GM12864 (cell line): ENCODE results near the gene CHCHD6.

ENCODE experiments used
- DNase-seq: peaks from one replicate; pipeline ENCODE4 v3.0.0-alpha.2; 2011; ENCODE audit warnings: low read depth
- H3K4me3 ChIP-seq: 2 replicates; pipeline ENCODE4 v1.5.1; 2011; ENCODE audit warnings: mild to moderate bottlenecking, low read depth, low read length, control low read depth
- CTCF ChIP-seq: IDR thresholded peaks from 2 replicates; pipeline ENCODE4 v1.5.1; 2011; ENCODE audit warnings: low read depth, mild to moderate bottlenecking, moderate library complexity, low read length, control low read depth, inconsistent platforms; ENCODE audit errors: missing control alignments

The CHCHD6 gene

GRCh38 chr3:126926684-126927400 is 222.8 kb downstream of the CHCHD6 start:
- no peak overlapping the region for H3K4me3 ChIP-seq
- DNase-seq: no peak
- TF ChIP-seq CTCF: no peak

- no peak for TF ChIP-seq CTCF
- no peak for DNase-seq
Measured at GRCh38 chr3:126927401-126927750, 223.3 kb downstream of the CHCHD6 start.

GRCh38 chr3:126927846-126928245 is 223.8 kb downstream of the CHCHD6 start:
- no peak overlapping the region for H3K4me3 ChIP-seq
- no peak for TF ChIP-seq CTCF
- DNase-seq: no peak

More at GRCh38 chr3:126927401-126927750, 223.3 kb downstream of the CHCHD6 start:
- H3K4me3 ChIP-seq: no peak overlapping the region

- no peak for TF ChIP-seq CTCF
- no peak overlapping the region for H3K4me3 ChIP-seq
- no peak for DNase-seq
Measured at GRCh38 chr3:126928921-126929474, 225.0 kb downstream of the CHCHD6 start.

- TF ChIP-seq CTCF: no peak
- no peak for DNase-seq
- no peak overlapping the region for H3K4me3 ChIP-seq
Measured at GRCh38 chr3:126930936-126931600, 227.0 kb downstream of the CHCHD6 start.

GRCh38 chr3:126931806-126932187 is 227.8 kb downstream of the CHCHD6 start:
- TF ChIP-seq CTCF: no peak
- DNase-seq: no peak

More at GRCh38 chr3:126931806-126932187, 227.8 kb downstream of the CHCHD6 start:
- H3K4me3 ChIP-seq: no peak overlapping the region
